GM19239 (cell line): ENCODE measurements around the gene GOLIM4.

Experiments used
- DNase-seq: peaks from one replicate; pipeline ENCODE4 v3.0.0; 2011; ENCODE audit warnings: low spot score; ENCODE audit not compliant: insufficient read length
- FAIRE-seq: peaks from 2 replicates; lab custom pipeline; 2011; peaks lifted over from hg19 to GRCh38; lab: Jason Lieb, UNC

GOLIM4 gene

GRCh38 chr3:168051531-168052471, 43.9 kb downstream of the GOLIM4 start:
- DNase-seq = no peak

DNA sequence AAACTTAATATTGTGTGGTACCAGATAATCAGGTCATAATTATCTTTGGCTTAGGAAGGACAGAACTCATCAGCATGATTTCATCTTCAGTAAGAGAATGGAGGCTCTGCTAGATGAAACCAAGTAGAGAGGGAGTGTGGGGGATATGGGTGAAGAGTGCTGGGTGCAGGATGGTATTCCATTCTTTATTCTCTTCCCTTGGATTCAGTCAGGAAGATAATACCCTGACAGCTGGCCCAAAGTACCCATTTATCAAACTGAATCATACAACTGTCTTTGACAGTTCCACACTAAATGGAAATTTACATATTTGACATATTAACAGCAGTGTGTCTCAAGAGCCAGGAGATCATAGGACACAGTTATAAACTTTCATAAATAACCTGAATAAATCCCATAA, 44.7 kb downstream of the GOLIM4 start:
- no peak for DNase-seq
- no peak for FAIRE-seq

More at GRCh38 chr3:168051531-168052471, 43.9 kb downstream of the GOLIM4 start:
- FAIRE-seq = peak; percentile 74

DNA sequence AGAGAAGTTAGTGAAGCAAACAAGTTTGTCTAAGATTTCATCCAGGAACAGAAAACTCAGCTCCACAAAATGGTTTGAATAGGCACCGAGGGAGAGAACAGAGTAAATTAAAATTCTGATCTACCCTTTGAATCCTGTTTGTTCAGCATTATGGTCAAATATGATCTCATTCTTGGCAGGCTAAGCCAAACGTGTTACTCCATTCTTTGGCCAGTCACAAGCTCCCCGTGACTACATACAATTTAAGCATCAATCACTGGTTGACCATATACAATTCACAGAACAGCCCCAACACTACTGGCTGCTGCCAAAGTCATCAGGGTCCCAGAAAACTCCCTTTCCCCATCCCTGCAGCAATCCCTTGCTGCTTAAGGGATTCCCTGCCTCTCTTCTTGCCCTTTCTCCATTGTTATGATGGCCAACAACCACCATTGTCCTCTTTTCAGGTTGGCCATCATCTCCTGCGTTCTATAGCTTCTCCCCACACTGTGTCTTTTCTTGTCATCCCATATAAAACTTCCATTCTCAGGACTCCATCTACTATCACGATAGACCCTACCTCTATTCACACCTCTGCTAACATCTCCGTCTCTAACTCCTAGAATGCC, 46.3 kb downstream of the GOLIM4 start:
- DNase-seq (no peak), FAIRE-seq (no peak)

GRCh38 chr3:168048414-168049330, 47.1 kb downstream of the GOLIM4 start:
- DNase-seq (no peak), FAIRE-seq (peak; percentile 18)

DNA sequence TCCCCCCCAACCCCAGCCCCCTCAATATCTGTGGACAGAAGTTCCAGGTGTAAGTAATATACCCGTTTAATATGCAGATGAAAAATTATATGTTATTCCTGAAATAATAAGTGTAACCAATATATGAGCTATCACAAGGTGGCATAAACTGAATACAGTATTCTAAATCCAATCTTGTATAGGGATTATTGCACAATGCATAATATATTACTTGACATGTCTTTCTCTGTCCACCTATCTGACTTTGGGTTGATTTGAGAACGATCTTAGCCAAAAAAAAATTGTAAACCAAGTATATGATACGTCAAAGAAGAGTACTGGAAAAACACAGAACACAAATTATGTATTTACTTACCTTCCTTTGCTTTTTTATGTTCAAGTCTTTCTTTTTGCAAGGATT, 47.8 kb downstream of the GOLIM4 start:
- DNase-seq (no peak), FAIRE-seq (no peak)

- FAIRE-seq (peak; percentile 97), DNase-seq (peak; percentile 22)
Observed at GRCh38 chr3:168047190-168047795, 48.4 kb downstream of the GOLIM4 start.

GRCh38 chr3:168044049-168044448, 51.7 kb downstream of the GOLIM4 start:
- no peak for FAIRE-seq

DNA sequence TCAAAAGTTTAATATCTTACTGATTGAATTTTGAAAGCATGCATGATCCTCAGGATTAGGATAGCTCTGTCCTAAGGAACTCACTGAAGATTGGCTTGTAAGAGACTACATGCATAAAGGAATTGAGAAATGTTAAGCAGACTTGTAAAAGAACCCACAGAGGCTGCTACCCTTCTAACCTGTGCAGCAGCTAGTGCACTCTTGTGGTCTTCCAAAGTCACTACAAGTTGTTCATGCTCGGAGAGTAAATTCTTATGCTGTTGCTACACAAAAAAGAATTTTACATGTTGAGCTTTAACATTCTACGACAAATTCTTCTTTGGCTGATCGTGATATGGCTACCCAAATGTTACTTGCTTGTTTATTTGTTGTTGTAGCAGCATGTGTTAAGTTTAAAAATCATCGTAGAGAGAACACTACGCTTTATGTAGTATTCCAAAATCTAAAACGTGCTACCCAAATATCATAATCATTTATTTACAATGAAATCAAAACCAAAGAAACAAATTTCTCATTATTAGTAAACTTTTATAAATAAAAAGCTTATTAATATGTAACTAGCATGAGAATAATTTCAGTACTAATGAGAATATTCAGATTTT, 55.0 kb downstream of the GOLIM4 start:
- FAIRE-seq = peak; percentile 39
- no peak for DNase-seq

More at GRCh38 chr3:168044049-168044448, 51.7 kb downstream of the GOLIM4 start:
- no peak for DNase-seq

- no peak for FAIRE-seq
- DNase-seq = no peak
Observed at GRCh38 chr3:168037020-168037419, 58.7 kb downstream of the GOLIM4 start.

DNA sequence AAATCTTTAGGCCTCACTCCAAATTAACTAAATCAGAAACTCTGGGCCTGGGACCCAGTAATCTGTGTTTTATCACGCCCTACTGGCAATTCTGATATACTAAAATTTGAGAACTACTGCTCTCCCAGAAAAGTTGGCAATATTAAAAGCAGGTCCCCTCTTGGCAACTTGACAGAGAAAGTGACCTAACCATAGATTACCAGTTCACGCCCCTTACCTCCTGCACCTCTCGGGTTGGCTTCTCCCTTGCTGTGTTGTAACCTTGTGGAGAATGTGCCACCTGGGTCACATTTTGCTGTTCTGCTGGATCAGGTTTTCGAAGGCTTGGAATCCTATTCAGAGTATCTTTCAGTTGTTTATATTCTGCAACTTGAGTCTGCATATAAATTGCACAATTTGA, 59.1 kb downstream of the GOLIM4 start:
- FAIRE-seq = no peak
- DNase-seq = no peak

GRCh38 chr3:168034152-168034928, 61.4 kb downstream of the GOLIM4 start:
- DNase-seq = no peak

DNA sequence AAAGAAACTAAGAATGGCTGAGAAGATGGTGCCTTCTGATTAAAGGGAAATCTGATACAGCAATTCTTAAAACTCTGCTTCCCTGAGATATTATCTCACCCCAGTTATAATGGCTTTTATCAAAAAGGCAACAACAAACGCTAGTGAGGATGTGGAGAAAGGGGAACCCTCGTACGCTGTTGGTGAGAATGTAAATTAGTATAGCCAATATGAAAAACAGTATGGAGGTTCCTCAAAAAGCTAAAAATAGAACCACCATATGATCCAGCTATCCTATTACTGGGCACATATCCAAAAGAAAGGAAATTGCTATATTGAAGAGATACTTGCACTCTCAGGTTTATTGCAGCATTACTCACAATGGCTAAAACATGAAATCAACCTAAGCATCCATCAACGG, 65.1 kb downstream of the GOLIM4 start:
- FAIRE-seq (peak; percentile 4), DNase-seq (no peak)

More at GRCh38 chr3:168034152-168034928, 61.4 kb downstream of the GOLIM4 start:
- no peak for FAIRE-seq

GRCh38 chr3:168029705-168030104, 66.0 kb downstream of the GOLIM4 start:
- FAIRE-seq = no peak
- DNase-seq = no peak

DNA sequence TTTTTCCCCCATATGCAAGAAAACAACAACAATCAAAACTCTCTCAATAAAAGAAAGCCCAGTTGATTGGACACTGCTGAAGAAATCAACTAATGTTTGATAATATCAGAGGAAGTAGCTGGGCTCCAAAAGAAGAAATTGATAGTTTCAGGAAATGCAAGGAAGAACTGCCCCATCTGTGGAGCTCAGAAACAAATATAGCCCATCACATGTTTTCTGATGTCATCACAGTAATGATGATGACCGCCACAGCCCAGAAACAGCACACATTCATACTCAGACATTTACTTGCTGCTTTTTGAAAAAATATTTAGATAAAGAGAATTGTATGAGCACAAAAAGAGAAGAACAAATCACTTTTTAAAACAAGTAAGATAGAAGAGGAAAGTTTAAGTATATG, 67.6 kb downstream of the GOLIM4 start:
- no peak for DNase-seq
- FAIRE-seq = no peak

DNA sequence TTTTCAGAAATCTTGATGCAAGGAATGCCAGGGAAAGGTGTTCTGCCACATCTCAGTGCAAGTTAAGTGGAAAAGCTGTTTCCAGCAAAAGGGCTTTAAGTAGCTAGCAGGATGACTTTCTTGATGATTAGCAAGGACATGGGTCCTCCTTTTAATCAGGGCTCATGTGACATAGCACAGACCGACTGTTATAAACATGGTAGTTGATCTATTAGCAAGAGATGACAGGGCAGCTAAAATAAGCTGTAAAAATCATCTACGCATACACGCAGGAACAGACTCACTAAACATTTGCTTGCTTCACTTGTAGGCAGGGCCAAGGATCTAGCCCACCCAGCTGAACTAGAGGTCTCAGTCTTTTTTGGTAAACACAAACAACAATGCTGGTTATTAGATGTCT, 69.0 kb downstream of the GOLIM4 start:
- DNase-seq (no peak), FAIRE-seq (no peak)

DNA sequence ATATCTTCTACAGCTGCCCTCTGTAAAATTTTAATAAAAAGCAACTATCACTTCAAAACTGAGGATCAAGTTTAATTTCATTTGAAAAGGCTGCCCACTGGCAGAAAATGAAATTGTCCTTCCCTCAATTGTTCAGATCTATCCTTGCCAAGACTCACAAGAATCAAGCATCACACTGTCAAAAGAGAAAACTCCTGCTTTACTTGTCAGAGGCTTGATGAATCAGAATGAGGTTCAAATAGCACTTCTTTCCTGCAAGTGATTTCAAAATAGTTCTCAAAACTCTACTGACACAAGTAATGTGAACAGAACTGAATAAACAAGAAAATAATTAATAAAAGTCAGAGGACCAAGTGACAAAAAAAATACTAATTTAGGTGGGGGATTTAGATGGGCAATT, 70.6 kb downstream of the GOLIM4 start:
- no peak for FAIRE-seq

DNA sequence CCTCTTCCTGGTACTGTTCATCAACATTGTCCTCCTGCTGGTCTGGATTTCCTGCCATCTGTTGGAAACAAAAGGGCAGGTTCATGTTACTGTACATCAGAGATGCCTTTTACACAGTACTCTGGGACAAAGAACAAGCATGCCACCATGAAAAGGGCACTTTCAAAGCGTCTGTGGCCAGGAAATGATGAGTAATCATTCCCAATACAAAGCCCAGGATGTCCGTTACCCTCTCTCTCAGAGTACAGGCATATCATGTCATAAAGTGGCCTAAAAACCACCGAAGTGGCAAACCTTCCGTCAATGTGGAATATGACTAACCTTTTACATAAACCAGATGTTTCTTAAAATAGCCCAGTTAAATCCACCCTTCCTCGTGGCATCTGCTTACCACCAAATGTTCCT, 71.2 kb downstream of the GOLIM4 start:
- FAIRE-seq = no peak

More for the DNA sequence above, 70.6 kb downstream of the GOLIM4 start:
- no peak for DNase-seq

GRCh38 chr3:168021737-168022450, 73.8 kb downstream of the GOLIM4 start:
- FAIRE-seq (no peak), DNase-seq (no peak)

More for the DNA sequence above, 71.2 kb downstream of the GOLIM4 start:
- DNase-seq = no peak
